Endodermal cell (in vitro differentiated cells): Measurements from ENCODE around the gene COL5A1. TPM values are rescaled to one million over a fixed set of nuclear protein-coding genes. Genes with fewer than 3 reads are reported as not detected.
"Not testable (repeated sequence)": the region's sequence is repeated elsewhere in the genome, so short reads cannot be mapped to it uniquely, and the experiment has no call there.

Source experiments
- DNase-seq: peaks from one replicate; pipeline ENCODE4 v3.0.0-alpha.2; 2017
- H3K27ac ChIP-seq: 2 replicates; pipeline ENCODE4 v1.5.1; 2013; ENCODE audit warnings: mild to moderate bottlenecking, low read depth, low read length, moderate library complexity
- H3K27me3 ChIP-seq: 2 replicates; pipeline ENCODE4 v1.6.1; 2013; ENCODE audit warnings: mild to moderate bottlenecking, low read length, moderate library complexity; ENCODE audit not compliant: insufficient read depth, control insufficient read depth, poor library complexity, severe bottlenecking
- H3K36me3 ChIP-seq: 2 replicates; pipeline ENCODE4 v1.7.0; 2013; ENCODE audit warnings: mild to moderate bottlenecking, low read length, moderate library complexity; ENCODE audit not compliant: control insufficient read depth, insufficient read depth
- H3K4me1 ChIP-seq: one replicate; pipeline ENCODE4 v1.7.0; 2013; ENCODE audit warnings: low read length; ENCODE audit not compliant: control insufficient read depth, insufficient read depth
- H3K4me3 ChIP-seq: 2 replicates; pipeline ENCODE4 v1.5.1; 2013; ENCODE audit warnings: mild to moderate bottlenecking, low read length, moderate library complexity
- H3K9ac ChIP-seq: 2 replicates; pipeline ENCODE4 v1.6.1; 2013; ENCODE audit warnings: mild to moderate bottlenecking, low read length, moderate library complexity; ENCODE audit not compliant: poor library complexity, severe bottlenecking; ENCODE audit errors: extremely low read depth
- H3K9me3 ChIP-seq: 2 replicates; pipeline ENCODE4 v1.6.1; 2013; ENCODE audit warnings: mild to moderate bottlenecking, low read length, moderate library complexity; ENCODE audit not compliant: control insufficient read depth
- H3K27ac Mint-ChIP-seq: 2 replicates; pipeline ENCODE4 v1.8.0; 2020; ENCODE audit warnings: mixed read lengths
- H3K27me3 Mint-ChIP-seq: 2 replicates; pipeline ENCODE4 v1.8.0; 2021; ENCODE audit warnings: mild to moderate bottlenecking, mixed read lengths; ENCODE audit not compliant: insufficient read depth
- H3K36me3 Mint-ChIP-seq: 2 replicates; pipeline ENCODE4 v1.8.0; 2020; ENCODE audit warnings: low read depth, mixed read lengths
- H3K4me1 Mint-ChIP-seq: 2 replicates; pipeline ENCODE4 v1.8.0; 2020; ENCODE audit warnings: mixed read lengths
- H3K4me3 Mint-ChIP-seq: 2 replicates; pipeline ENCODE4 v1.8.0; 2020; ENCODE audit warnings: mild to moderate bottlenecking, moderate library complexity, mixed read lengths
- H3K9me3 Mint-ChIP-seq: 2 replicates; pipeline ENCODE4 v1.8.0; 2020; ENCODE audit warnings: mild to moderate bottlenecking, mixed read lengths
- WGBS, 2 experiments: methylation state at CpG; one replicate each; pipeline versions ENCODE4 v1.1.5 to v1.1.7; 2013; ENCODE audit warnings: missing lambda C conversion rate in 2 of 2, mixed read lengths in 1 of 2; ENCODE audit not compliant: insufficient coverage in 1 of 2, insufficient read length in 1 of 2; 5-methylcytosine and 5-hydroxymethylcytosine counted together
- total RNA-seq, 2 donors: library from RNA; stranded (reverse); fragmentation: NEBNext Ultra II Directional in 1 of 2; extraction: Animal tissue kit (Norgen Biotek cat#: 25700) in 1 of 2; gene quantifications; 2 replicates in 1 of 2; 3 replicates in 1 of 2; pipeline ENCODE4 v1.2.1, GENCODE V29; 2021
- TF ChIP-seq, protein P1 (sequence below): fragments of 200-600 bp; sonication (generic); conservative IDR thresholded peaks from 2 replicates; pipeline ENCODE4 v1.5.0; 2021; ENCODE audit warnings: antibody characterized with exemption, mild to moderate bottlenecking

Gene COL5A1
- total RNA-seq, 2 donors from 2014 or later: 65.3 to 76.6 TPM

DNA sequence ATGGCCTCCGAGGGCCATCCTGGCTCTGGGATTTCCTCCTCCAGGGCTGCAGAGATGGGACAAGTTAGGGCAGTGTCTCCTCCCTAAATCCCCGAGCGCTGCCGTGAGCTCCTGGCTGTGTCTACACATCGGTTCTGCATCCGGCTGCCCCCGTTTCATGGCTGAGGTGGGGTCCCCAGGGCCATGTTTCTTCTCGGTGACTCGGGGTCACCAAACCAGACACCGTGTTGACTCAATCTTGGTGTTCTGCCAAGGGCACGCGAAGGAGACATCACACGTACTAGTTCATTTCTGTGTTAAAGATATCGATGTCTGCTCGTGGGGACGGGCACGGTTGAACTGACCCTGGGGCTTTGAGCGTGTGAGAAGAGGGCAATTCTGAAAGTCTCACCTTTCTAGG, 60.7 kb downstream of the COL5A1 start:
- H3K27me3 ChIP-seq: no peaks in the 10 kb centered on the region
- no peaks in the 10 kb centered on the region for H3K4me1 Mint-ChIP-seq
- no peak overlapping the region for H3K27ac ChIP-seq
- peaks cover 17% of the 10 kb centered on the region for H3K36me3 Mint-ChIP-seq
- H3K27ac Mint-ChIP-seq: no peak overlapping the region
- H3K4me3 ChIP-seq: no peak overlapping the region
- no peak overlapping the region for H3K4me3 Mint-ChIP-seq
- H3K9me3 Mint-ChIP-seq: no peaks in the 10 kb centered on the region
- H3K9ac ChIP-seq: no peak overlapping the region
- WGBS, 2 experiments: 93 to 94% methylated on average over 18 of the region's 18 CpGs
- no peaks in the 10 kb centered on the region for H3K9me3 ChIP-seq
- DNase-seq: no peak
- no peaks in the 10 kb centered on the region for H3K27me3 Mint-ChIP-seq
- TF ChIP-seq, protein P1, sequence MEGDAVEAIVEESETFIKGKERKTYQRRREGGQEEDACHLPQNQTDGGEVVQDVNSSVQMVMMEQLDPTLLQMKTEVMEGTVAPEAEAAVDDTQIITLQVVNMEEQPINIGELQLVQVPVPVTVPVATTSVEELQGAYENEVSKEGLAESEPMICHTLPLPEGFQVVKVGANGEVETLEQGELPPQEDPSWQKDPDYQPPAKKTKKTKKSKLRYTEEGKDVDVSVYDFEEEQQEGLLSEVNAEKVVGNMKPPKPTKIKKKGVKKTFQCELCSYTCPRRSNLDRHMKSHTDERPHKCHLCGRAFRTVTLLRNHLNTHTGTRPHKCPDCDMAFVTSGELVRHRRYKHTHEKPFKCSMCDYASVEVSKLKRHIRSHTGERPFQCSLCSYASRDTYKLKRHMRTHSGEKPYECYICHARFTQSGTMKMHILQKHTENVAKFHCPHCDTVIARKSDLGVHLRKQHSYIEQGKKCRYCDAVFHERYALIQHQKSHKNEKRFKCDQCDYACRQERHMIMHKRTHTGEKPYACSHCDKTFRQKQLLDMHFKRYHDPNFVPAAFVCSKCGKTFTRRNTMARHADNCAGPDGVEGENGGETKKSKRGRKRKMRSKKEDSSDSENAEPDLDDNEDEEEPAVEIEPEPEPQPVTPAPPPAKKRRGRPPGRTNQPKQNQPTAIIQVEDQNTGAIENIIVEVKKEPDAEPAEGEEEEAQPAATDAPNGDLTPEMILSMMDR: no peak
- no peaks in the 10 kb centered on the region for H3K36me3 ChIP-seq
- H3K4me1 ChIP-seq: no peaks in the 10 kb centered on the region

DNA sequence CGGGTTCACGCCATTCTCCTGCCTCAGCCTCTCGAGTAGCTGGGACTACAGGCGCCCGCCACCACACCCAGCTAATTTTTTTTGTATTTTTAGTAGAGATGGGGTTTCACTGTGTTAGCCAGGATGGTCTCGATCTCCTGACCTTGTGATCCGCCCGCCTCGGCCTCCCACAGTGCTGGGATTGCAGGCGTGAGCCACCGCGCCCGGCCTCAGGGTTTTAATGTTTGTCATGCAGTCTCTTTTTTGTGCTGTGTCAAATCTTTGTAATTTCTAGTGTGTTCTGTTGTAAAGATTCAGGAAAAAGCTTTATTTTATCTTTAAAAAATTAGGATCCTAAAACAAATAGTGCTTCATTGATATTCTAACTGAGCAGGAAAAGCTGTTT, 62.1 kb downstream of the COL5A1 start:
- not testable (repeated sequence) for H3K4me1 ChIP-seq, H3K27ac ChIP-seq, H3K4me3 Mint-ChIP-seq, H3K27me3 Mint-ChIP-seq, H3K4me3 ChIP-seq, H3K36me3 ChIP-seq, H3K27ac Mint-ChIP-seq, H3K27me3 ChIP-seq, H3K9me3 ChIP-seq, H3K4me1 Mint-ChIP-seq, DNase-seq, H3K9me3 Mint-ChIP-seq, H3K9ac ChIP-seq
- 84 to 100% methylated on average over 1 to 8 of the region's 13 CpGs for WGBS, 2 experiments
- peaks cover 21% of the 10 kb centered on the region for H3K36me3 Mint-ChIP-seq

DNA sequence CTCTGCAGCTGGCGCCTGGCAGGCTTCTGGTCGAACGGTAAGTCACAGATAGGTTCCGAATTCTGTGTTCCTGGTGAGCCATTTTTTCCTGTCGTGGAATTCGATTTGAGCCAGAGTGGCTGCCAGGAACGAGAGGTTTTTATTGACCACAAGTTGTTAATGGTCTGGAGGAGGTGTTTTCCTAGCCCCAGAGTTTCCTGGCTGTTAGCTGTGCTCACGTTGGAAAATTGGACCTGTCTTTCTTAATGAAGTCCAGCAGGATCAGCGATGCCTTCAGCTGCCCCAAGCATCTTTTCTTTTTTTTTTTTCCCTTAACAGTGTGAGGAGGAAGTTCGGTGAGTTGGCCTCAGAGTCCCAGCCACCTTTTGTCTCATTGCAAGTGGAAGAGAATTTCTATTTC, 62.9 kb downstream of the COL5A1 start:
- Histone ChIP-seq H3K4me1 (no peaks in the 10 kb centered on the region), H3K27ac (no peak overlapping the region), H3K9me3 (no peaks in the 10 kb centered on the region), H3K27me3 (no peaks in the 10 kb centered on the region), H3K36me3 (no peaks in the 10 kb centered on the region), H3K9ac (no peak overlapping the region), H3K4me3 (no peak overlapping the region)
- H3K4me3 Mint-ChIP-seq: no peak overlapping the region
- H3K4me1 Mint-ChIP-seq: no peaks in the 10 kb centered on the region
- WGBS, 2 experiments: 91 to 95% methylated on average over 8 to 10 of the region's 10 CpGs
- no peaks in the 10 kb centered on the region for H3K9me3 Mint-ChIP-seq
- H3K27me3 Mint-ChIP-seq: no peaks in the 10 kb centered on the region
- no peak overlapping the region for H3K27ac Mint-ChIP-seq
- TF ChIP-seq, protein P1: no peak
- H3K36me3 Mint-ChIP-seq: peaks cover 28% of the 10 kb centered on the region
- DNase-seq: no peak

DNA sequence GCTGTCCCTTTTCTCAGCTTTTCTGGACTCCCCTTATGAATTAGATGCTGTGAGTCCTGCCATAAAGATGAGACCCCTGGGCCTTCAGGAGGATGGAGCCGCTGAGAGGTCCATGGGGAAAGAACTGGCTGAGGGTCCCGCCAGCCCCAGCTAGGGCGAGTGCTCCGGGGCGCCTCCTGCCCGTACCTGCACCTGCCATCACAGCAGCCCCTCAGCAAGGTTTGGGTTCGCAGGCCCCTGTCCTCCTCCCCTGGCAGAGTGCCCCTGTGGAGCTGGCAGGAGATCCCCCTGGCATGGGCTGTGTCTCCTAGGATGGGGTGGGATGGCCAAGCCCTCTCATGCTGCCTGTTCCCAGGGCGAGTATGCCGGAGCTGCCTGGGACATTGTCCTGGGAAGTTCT, 64.2 kb downstream of the COL5A1 start:
- H3K36me3 Mint-ChIP-seq: peaks cover 28% of the 10 kb centered on the region

More for the DNA sequence above, 64.2 kb downstream of the COL5A1 start:
- no peak overlapping the region for H3K9ac ChIP-seq
- no peak overlapping the region for H3K27ac ChIP-seq
- Mint-ChIP-seq H3K27me3 (no peaks in the 10 kb centered on the region), H3K9me3 (no peaks in the 10 kb centered on the region), H3K4me3 (no peak overlapping the region), H3K27ac (no peak overlapping the region), H3K4me1 (no peaks in the 10 kb centered on the region)
- no peaks in the 10 kb centered on the region for H3K9me3 ChIP-seq
- TF ChIP-seq, protein P1: no peak
- no peak for DNase-seq
- no peaks in the 10 kb centered on the region for H3K36me3 ChIP-seq
- no peaks in the 10 kb centered on the region for H3K4me1 ChIP-seq
- H3K4me3 ChIP-seq: no peak overlapping the region
- H3K27me3 ChIP-seq: no peaks in the 10 kb centered on the region
- WGBS, 2 experiments: 94 to 100% methylated on average over 1 to 9 of the region's 9 CpGs
